Prostate gland (tissue), 2 donors: ENCODE data around the gene TCF7L2. TPM values are rescaled to one million over a fixed set of nuclear protein-coding genes. Genes with fewer than 3 reads are reported as not detected.

Experiments
- DNase-seq: peaks from one replicate; pipeline ENCODE4 v3.0.0-alpha.2; 2019; ENCODE audit warnings: low spot score
- H3K27ac ChIP-seq, 2 donors: fragments of 200-600 bp; sonication (generic); 2 replicates each; pipeline ENCODE4 v1.5.1; 2017 to 2019
- H3K27me3 ChIP-seq: fragments of 200-600 bp; sonication (generic); replicated peaks from 2 replicates; pipeline ENCODE4 v1.5.1; 2019; ENCODE audit not compliant: insufficient read depth
- H3K36me3 ChIP-seq, 2 donors: fragments of 200-600 bp; sonication (generic); 1 replicate in 1 of 2; 2 replicates in 1 of 2; pipeline versions ENCODE4 v1.5.1 to v1.8.1; 2017 to 2019
- H3K4me1 ChIP-seq: fragments of 200-600 bp; sonication (generic); replicated peaks from 2 replicates; pipeline ENCODE4 v1.5.1; 2019
- H3K4me3 ChIP-seq, 2 donors: fragments of 200-600 bp; sonication (generic); 2 replicates each; pipeline ENCODE4 v1.5.1; 2017 to 2019
- H3K9me3 ChIP-seq: fragments of 200-600 bp; sonication (generic); 2 replicates; pipeline ENCODE4 v1.5.1; 2017
- CTCF ChIP-seq, 4 experiments: fragments of 200-600 bp in 2 of 4; fragments of 450-650 bp in 2 of 4; sonication (generic) in 2 of 4; IDR thresholded peaks; 1 replicate in 3 of 4; 2 replicates in 1 of 4; pipeline ENCODE4 v1.5.1; 2016 to 2019; ENCODE audit warnings: antibody characterized with exemption in 4 of 4, mild to moderate bottlenecking in 2 of 4, moderate library complexity in 2 of 4
- POLR2A ChIP-seq: fragments of 450-650 bp; IDR thresholded peaks from one replicate; pipeline ENCODE4 v1.6.1; 2016; ENCODE audit warnings: antibody characterized with exemption, mild to moderate bottlenecking
- POLR2AphosphoS5 ChIP-seq: sonication (generic); formaldehyde crosslinking; IDR thresholded peaks from one replicate; pipeline ENCODE4 v1.6.1; 2017; ENCODE audit warnings: antibody characterized with exemption
- WGBS: methylation state at CpG from one replicate; pipeline ENCODE4 v1.1.5; 2018; 5-methylcytosine and 5-hydroxymethylcytosine counted together
- intact Hi-C: fragments of 100-400 bp; cut with DNase I; formaldehyde crosslinking; loops from one replicate; pipeline ENCODE4 v1.14.2; 2022
- total RNA-seq, 2 donors: library from RNA; depleted of rRNA; stranded (reverse); fragments of >200 nt; gene quantifications; one replicate each; pipeline ENCODE4 v1.1.0, GENCODE V29; 2016

TCF7L2 gene
- total RNA-seq, 2 donors from 2014 or later: 9.8 to 29.8 TPM

DNA sequence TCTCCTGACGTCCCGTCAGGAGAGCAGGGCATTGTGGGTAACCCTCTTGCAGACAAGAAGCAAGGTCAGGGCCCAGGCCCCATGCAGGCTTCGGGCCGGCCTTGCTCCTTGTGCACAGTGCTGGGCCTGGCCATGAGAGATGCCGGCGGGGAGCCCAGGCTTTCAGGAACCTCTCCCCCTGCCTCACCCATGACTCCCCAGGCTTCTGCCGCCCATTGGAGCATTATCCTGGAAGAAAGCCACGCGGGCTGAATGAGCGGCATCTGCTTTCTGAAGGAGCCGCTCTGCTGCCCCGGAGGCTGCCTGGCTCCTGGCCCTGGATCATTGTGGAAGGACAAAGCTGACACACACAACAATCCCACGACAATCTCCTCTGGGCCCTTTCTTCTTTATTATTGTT, 233.5 kb downstream of the TCF7L2 start:
- H3K4me1 ChIP-seq: no peaks in the 10 kb centered on the region
- WGBS: 60% methylated on average over 13 of the region's 13 CpGs
- DNase-seq: no peak
- H3K4me3 ChIP-seq: no peak overlapping the region
- TF ChIP-seq CTCF (IDR thresholded peaks at IDR 0.05) (no peak), POLR2AphosphoS5 (no peak), POLR2A (no peak)
- H3K27me3 ChIP-seq: no peaks in the 10 kb centered on the region
- intact Hi-C loops: no loop called here
- no peak overlapping the region for H3K27ac ChIP-seq
- no peaks in the 10 kb centered on the region for H3K36me3 ChIP-seq
- H3K9me3 ChIP-seq: no peaks in the 10 kb centered on the region

GRCh38 chr10:113187063-113187777, 237.2 kb downstream of the TCF7L2 start:
- WGBS: 34% methylated on average over 10 of the region's 10 CpGs
- H3K27ac ChIP-seq: no peak overlapping the region
- H3K27me3 ChIP-seq: no peaks in the 10 kb centered on the region

DNA sequence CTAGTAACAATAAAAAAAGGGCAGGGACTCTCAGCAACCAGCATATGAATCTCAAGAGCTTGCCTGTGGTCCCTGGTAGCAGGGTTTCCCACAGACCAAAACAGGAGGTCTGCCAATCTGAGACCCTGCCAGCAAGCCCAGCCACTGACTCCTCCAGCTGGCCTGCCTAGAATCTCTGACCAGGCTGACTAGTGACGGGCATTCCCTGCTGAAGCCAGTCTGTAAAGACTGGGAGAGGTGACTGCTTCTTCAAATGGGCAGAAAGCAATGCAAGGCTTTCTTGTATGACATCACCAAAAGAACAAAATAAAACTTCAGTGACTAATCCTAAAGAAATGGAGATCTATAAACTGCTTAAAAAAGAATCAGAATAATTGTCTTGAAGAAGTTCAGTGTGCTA, 249.4 kb downstream of the TCF7L2 start:
- no peaks in the 10 kb centered on the region for H3K27me3 ChIP-seq
- no peak overlapping the region for H3K27ac ChIP-seq
- WGBS: 77% methylated on average over 1 of the region's 1 CpG
- intact Hi-C loops: no loop called here
- H3K4me1 ChIP-seq: no peaks in the 10 kb centered on the region
- no peaks in the 10 kb centered on the region for H3K9me3 ChIP-seq
- H3K4me3 ChIP-seq: no peak overlapping the region
- TF ChIP-seq POLR2AphosphoS5 (no peak), POLR2A (no peak)
- H3K36me3 ChIP-seq: no peaks in the 10 kb centered on the region
- no peak for DNase-seq

More at GRCh38 chr10:113187063-113187777, 237.2 kb downstream of the TCF7L2 start:
- TF ChIP-seq POLR2AphosphoS5 (no peak), CTCF (IDR thresholded peaks at IDR 0.05) (no peak), POLR2A (no peak)
- DNase-seq: no peak
- intact Hi-C loops: no loop called here
- H3K4me3 ChIP-seq: no peak overlapping the region
- H3K4me1 ChIP-seq: no peaks in the 10 kb centered on the region
- H3K36me3 ChIP-seq: no peaks in the 10 kb centered on the region
- no peaks in the 10 kb centered on the region for H3K9me3 ChIP-seq

- no peak overlapping the region for H3K4me3 ChIP-seq
- H3K4me1 ChIP-seq: no peaks in the 10 kb centered on the region
- no peak for DNase-seq
- H3K9me3 ChIP-seq: no peaks in the 10 kb centered on the region
- TF ChIP-seq CTCF (IDR thresholded peaks at IDR 0.05) (no peak), POLR2A (no peak), POLR2AphosphoS5 (no peak)
- H3K27ac ChIP-seq: no peak overlapping the region
- intact Hi-C loops: no loop called here
- H3K27me3 ChIP-seq: no peaks in the 10 kb centered on the region
- 82% methylated on average over 4 of the region's 4 CpGs for WGBS
- no peaks in the 10 kb centered on the region for H3K36me3 ChIP-seq
Observed at GRCh38 chr10:113202011-113202410, 252.0 kb downstream of the TCF7L2 start.

DNA sequence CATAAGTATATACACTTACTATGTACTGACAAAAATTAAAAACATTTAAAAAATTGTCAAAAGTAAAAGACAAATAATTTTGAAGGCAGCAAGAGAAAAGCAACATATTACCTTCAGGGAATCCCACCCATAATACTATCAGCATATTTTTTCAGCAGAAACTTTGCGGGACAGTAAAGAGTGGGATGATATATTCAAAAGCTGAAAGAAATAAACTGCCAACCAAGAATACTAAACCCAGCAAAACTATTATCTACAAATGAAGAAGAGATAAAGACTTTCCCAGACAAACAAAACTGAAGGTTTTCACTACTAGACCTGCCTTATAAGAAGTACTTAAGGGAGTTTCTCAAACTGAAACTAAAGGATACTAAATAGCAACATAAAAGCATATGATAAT, 257.9 kb downstream of the TCF7L2 start:
- intact Hi-C loops: no loop called here
- no peak for DNase-seq
- no peak overlapping the region for H3K27ac ChIP-seq
- TF ChIP-seq POLR2AphosphoS5 (no peak), POLR2A (no peak), CTCF (IDR thresholded peaks at IDR 0.05) (no peak)
- no peak overlapping the region for H3K4me3 ChIP-seq
- H3K36me3 ChIP-seq: no peaks in the 10 kb centered on the region
- H3K4me1 ChIP-seq: no peaks in the 10 kb centered on the region
- 100% methylated on average over 1 of the region's 1 CpG for WGBS
- no peaks in the 10 kb centered on the region for H3K9me3 ChIP-seq
- no peaks in the 10 kb centered on the region for H3K27me3 ChIP-seq
